ENCODE data around the gene DOCK4. TPM values are rescaled to one million over a fixed set of nuclear protein-coding genes. Genes with fewer than 3 reads are reported as not detected.

Gene DOCK4
- total RNA-seq, 2 experiments from 2014 or later, result 0.99 to 1.6 TPM

DNA sequence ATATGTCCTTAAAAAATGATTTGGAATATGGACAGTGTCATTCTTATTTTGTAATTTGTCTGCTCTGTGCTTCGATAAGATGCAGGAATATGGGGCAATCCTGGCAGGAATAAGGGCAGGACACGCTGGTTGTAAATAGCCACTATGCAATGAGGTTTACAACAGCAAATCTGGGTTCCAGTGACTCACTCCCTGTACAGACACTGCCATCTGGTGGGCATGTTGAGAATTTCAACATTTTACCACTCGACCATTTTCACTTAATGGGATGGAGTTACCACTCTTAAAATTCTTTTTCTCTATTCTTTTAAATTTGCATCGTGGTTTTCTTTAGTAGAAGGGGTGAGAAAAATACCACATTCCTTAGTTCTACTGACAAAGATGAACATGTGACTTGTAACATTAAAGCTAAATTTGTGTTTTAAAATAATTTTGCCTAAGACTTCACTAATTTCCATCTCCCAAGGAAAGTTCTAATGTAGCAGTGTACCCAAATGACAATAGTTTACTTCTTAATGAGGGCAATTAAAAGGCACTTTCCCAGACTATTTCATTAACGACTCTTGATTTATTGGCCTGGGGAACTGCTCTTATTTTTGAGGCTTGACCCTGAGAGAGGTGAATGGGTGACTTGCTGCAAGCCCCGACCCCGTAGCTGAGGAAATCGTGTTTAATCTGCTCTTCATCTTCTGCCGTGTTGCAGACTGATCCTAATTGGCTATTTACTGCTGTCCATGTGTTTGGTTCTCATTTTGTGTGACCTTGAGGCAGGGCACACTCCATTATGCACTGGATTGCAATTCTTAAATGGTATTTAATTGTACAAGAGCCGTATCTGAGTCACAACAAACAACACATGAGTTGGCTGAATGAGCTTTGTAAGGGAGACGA, 470.3 kb downstream of the DOCK4 start:
- ChIA-PET POLR2A (no interaction called here), CTCF (no interaction called here)

DNA sequence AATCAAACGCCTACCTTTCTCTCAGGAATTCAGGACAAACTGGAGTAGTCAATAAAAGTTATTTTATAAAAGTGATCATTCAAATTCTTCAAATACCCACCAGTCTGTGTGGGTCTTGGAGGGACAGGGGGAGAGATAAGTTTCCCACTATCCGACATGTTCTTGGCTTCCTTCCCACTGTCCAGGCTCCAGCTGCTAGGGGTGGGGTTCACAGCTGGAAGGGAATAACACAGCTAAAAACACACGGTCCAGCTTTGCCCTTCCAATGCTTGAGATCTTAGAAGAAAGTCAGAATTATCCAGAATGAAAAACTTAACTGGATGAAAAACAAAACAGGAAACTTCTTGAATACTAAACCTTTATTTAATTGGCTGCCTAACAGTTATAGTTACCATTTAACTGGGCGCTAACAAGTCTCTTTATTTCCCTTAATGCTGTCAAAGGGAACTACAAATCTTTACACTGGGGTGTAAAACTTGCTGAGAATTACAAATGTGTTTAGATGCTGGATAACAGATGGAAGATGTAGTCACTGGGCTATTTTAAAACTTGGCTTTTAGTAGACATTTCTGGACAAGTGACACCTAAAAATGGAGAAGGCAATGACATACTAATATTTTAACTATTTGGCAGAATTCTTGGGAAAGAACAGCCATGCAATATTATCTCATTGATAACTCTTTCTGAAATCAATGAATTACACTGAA, 471.1 kb downstream of the DOCK4 start:
- CTCF ChIA-PET, result no interaction called here
- POLR2A ChIA-PET, result no interaction called here

DNA sequence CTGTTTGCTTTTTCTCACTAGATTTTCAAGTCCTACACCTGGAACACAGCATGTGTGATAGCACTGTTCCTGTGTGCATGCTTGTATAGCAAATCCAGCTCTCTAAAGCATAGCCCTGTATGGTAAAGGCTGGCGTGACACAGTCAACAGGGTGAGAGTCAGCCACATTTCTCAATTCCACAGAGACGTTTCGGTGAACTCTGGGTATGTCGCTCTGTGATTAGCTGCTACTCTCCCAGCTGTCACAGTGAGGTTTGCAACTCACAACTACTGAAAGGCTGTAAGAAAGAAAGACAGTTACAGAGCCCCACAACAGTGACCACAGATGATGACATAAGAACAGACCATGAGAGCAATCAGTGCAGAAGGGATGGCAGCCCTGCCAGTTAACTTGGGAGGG, 473.3 kb downstream of the DOCK4 start:
- ChIA-PET CTCF (no interaction called here), POLR2A (no interaction called here)

DNA sequence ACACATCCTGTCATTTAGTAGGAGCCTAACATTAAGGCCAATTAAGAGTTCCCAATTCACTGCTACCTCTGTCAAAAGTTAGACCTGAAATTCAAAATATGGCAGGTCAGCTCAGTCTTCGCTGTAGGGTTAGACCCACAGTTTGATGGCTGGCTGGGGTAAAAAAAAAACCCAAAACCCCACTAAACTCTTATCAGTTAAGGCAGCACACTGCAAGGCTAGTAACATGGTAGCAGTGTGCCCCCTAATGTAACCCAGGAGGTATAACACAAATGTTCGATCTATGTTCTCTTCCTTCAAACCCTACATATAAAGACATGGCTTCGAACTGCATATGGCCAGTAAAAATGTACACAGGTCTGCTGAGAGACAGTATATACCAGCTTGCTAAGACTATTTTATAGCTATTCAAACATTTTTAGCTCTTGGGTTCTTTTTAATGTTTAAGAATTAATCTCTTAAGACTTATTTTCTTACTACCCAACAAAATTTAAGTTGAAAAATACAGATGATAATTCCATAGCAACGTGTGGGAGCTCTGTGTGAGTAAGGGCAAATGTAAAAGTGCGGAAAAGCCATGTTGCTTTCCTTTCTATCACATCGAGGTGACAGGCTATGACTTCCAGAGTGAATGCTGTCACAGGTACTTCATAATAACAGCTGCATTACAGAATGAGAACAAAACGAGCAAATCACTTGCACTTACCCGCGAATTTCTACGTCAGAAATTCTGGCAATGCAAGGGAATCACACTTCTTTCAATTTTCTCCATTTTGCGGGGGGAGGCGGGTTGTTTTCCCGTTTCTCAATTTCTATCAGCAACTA, 475.5 kb downstream of the DOCK4 start:
- CTCF ChIA-PET, result no interaction called here
- POLR2A ChIA-PET, result no interaction called here

DNA sequence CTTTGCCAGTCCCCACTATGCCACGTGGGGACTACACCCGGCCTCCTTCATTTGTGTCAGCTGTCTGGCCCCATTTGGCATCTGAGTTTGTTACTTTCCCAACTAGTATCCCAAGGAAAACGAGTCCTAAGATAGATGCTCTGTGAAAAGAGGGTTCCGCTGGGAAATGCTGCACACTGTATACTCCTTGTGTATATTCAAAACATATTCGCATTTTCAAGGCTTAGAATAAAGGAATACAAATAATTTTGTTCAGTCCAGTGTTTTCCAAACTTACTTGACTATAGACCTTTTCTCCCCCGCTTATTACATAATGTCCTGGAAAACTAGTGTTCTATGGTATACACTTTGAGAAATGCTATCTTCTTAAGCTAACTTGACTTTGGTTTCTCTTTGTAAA, 476.1 kb downstream of the DOCK4 start:
- ChIA-PET CTCF (no interaction called here), POLR2A (no interaction called here)

DNA sequence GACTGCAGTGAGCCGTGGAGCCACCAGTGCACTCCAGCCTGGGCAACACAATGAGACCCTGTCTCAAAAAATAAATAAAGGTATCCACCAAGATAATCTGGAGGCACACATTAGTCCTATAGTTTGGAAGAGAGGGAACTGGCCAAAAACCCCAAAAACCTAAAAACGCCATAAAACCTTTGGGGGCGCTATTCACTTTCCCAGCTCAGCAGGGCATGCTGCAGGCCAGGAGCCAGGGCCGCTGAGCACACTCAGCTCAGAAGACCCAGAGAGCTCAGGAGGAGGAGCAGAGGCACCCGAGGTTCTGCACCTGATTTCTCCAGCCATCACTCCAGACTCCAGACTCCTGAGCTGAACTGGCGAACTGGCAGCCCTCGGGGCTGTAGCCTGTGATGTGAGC, 476.7 kb downstream of the DOCK4 start:
- ChIA-PET CTCF (no interaction called here), POLR2A (no interaction called here)

DNA sequence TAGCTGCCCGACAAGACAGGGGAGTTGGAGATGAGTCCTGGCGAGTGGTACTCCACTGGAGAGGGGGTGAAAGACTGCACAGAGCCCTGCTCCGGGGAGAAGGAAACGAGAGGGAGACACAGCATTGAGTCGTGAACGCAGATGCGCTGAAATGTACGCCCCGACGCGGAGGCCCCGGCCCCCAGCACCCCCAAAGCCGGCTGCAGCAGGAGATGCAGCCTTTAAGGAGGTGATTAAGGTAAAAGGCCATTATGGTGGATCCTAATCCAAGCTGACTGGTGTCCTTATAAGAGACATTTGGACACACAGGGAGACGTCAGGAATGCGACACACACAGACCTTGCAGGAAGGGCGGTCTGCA, 477.6 kb downstream of the DOCK4 start:
- POLR2A ChIA-PET, result no interaction called here
- CTCF ChIA-PET, result no interaction called here

DNA sequence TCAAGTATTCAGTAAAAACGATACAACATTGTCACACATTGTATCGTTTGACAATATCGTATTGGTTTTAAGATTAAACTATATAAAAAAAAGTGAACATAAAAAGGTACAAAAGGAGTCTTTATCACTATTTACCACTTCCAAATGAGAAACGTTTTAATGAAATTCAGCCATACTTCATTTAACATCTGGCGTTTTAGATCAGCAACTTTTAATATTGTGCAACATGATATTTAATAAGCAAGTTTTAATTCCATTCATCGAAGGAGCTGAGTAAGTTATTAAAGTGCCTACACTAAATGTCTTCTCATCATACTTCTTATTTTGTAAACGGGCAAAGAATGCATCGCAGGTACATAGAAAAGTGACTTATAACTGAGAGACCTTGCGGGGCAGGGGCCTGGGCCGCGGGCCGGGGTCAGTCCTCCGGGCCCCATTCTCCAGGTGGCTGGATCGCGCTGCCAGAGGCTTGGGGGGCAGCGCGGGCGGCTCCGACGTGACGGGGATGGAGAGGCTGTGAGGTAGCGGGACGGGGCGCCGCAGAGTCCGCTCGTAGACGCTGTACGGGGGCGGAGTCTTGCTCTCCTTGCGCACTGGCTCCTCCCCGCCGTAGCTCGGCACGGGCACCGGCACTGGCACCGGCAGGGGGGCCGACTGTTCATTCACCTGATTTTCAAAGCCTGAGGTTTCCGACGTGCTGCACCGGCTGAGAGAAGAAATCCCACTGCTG, 478.1 kb downstream of the DOCK4 start:
- POLR2A ChIA-PET, result no interaction called here

DNA sequence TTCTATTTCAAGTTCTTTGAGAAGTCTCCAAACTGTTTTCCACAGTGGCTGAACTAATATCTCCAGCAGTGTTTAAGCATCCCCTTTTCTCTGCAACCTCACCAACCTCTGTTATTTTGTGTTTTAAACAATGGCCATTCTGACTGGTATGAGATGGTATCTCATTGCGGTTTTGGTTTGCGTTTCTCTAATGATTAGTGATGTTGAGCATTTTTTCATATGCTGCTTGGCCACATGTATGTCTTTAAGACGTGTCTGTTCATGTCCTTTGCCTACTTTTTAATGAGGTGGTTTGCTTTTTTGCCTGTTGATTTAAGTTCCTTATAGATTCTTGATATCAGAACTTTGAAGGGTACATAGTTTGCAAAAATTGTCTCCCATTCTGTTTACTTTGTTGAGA, 487.3 kb downstream of the DOCK4 start:
- ChIA-PET POLR2A (no interaction called here), CTCF (no interaction called here)

More for the DNA sequence above, 478.1 kb downstream of the DOCK4 start:
- CTCF ChIA-PET, result no interaction called here

DNA sequence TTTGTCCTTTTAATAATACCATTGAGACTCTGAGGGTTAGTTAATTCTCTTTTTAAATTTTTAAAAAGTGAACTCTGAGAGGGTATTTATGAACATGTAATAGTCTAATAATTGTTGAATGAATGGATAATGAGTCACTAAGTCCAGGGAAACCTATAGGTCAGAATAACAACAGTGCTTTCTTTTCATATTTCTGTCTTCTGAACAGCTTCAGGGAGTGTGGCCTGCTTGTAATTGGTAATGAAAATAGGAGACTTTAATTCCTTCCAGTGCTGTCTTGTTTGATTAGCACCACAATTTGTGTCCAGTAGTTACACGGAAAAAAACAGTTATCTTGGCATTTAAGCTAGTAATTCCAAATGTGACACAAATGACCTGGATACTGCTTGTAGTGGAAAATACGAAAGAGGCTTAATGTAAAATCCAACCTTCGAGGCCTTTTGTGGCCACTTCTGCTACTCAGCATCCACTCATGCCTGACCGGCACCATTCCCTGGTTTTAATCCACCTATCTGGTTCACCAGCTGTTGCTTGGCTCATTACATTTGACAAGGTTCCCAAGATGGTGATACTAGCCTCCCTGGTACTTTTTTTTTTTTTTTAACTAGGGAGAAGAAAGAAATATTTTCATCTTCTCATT, 494.7 kb downstream of the DOCK4 start:
- ChIA-PET CTCF (no interaction called here), POLR2A (no interaction called here)

DNA sequence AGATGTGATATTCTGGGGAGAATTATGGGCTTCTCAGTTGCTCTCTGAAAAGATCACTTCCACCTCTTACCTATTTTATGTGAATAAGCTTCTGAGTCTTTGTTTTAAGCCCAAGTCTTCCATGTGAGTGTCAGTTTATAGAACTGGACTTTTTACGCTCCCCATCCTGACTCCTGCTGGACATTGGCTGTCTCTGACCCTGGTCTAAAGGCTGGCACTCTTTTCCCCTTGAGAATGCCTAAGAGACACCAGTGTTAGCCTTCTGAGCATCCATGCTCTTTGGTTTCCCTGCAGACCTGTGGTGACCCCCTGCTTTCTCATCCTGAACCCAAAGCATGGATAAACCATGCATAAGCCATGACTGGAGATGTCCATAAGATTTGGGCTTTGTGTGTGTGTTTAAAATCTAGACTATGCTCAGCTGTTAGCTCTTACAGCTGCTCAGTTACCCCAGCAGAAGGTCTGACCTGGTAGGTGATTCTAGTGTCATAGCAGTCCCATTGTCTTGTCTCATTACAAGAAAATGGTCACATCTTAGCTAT, 495.3 kb downstream of the DOCK4 start:
- ChIA-PET POLR2A (no interaction called here), CTCF (no interaction called here)

DNA sequence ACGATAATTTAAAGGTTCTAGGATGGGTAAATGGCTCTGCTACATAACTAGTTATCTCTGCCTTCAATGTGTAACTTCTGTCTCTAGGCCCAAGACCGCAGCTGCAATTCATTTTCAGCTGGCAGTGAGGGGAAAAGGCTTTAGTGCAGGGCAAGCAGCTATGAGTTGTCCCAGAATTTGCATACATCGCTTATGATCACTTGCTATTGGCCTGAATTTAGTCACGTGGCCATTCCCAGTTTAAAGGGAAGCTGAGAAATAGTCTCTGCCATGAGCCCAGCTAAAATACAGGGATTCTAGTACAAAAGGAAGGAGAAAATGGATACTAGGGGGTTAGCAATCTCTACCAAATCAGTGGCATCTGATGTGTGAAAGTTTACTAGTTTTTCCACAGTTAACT, 498.1 kb downstream of the DOCK4 start:
- POLR2A ChIA-PET, result no interaction called here
- CTCF ChIA-PET, result no interaction called here

DNA sequence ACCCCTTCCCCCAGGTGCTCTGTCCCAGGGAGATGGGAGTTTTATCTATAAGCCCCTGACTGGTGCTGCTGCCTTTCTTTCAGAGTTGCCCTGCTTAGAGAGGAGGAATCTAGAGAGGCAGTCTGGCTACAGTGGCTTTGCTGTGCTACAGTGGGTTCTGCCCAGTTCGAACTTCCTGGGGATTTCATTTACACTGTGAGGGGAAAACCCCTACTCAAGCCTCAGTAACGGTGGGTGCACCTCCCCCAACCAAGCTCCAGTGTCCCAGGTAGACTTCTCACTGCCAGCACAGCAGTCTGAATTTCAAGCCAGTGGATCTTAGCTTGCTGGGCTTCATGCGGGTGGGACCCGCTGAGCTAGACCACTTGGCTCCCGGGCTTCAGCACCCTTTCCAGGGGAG, 500.4 kb downstream of the DOCK4 start:
- CTCF ChIA-PET, result no interaction called here
- POLR2A ChIA-PET, result no interaction called here

DNA sequence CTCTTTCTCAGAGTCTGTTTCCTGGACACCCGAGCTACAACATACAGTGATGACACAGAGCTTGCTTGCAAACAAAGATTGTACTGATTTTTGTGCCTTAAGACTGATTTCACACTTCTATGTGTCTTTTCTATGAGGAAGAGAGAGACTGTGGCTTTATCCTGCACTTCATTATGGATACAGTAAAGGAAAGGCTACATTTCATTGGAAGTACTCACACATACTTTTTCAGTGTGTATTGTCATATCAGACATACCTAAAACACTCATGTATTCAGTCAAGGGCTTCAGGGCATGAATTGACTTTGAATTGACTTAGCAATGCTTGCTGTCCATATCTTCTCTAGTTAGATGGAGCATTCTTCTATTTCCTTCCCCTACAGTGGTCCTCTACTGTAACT, 508.4 kb downstream of the DOCK4 start:
- CTCF ChIA-PET, result no interaction called here

DNA sequence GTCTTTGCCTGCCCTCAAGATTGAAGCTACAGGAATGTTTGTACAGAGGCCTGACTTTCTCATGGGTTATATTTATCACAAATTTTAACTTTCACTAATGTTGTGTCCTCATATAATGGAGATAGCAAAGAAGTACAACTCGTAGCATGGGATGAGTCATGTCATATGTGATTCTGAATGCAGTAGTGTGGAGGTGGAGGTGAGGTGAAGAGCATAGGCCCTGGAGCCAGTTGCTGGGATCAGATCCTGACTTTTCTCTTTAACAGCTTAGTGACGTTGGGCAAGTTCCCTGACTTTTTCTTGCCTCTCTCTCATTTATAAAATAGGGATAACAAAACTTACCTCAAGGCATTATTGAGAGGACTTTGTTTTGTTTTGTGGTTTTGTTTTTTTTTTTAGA, 511.8 kb downstream of the DOCK4 start:
- POLR2A ChIA-PET, result no interaction called here
- CTCF ChIA-PET, result no interaction called here

More for the DNA sequence above, 508.4 kb downstream of the DOCK4 start:
- POLR2A ChIA-PET, result no interaction called here

DNA sequence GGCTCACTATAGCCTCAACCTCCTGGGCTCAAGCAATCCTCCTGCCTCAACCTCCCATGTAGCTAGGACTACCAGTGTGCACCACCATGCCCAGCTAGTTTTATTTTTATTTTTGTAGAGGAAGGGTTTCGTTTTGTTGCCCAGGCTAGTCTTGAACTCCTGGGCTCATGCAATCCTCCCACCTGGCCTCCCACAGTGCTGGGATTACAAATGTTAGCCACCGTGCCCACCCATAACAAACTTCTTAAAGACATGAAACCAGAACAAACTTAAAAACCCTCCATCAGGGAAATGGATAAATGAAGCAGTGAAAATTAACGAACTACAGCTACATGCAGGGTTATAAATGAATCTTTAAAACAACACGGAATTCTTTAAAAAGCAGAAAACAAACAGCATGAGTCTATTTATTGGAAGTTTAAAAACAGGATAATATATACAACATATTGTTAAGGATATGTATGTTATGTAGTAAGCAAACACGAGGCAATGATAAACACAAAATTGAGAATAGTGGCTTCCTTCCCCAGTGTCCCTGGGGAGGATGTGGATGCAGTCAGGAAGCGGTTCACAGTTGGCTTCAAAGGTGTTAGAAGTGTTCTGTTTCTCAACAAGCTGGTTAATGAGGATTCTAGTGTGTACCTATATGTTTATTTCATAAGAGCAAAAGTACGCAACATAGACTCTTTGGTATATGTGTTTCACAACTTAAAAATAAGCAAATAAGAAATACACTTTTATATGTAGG, 515.7 kb downstream of the DOCK4 start:
- CTCF ChIA-PET, result no interaction called here
- POLR2A ChIA-PET, result no interaction called here

DNA sequence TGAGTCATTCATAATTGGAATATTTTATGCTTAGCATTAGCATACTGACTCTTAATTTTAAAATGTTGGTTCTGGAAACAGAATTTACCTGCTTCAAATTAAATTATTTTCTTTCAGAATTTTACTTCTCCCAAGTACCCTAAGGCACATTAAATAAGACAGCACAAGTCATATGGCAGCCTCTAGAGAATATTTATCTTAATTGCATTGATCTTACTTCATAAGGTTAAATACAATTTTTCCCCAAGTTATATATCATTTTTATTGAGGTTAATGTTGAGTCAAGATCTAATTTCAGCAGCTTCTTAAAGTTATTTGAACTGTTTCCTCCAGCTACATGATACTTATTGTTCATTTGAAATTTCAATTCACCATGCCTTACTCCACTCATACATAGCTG, 520.9 kb downstream of the DOCK4 start:
- POLR2A ChIA-PET, result no interaction called here

DNA sequence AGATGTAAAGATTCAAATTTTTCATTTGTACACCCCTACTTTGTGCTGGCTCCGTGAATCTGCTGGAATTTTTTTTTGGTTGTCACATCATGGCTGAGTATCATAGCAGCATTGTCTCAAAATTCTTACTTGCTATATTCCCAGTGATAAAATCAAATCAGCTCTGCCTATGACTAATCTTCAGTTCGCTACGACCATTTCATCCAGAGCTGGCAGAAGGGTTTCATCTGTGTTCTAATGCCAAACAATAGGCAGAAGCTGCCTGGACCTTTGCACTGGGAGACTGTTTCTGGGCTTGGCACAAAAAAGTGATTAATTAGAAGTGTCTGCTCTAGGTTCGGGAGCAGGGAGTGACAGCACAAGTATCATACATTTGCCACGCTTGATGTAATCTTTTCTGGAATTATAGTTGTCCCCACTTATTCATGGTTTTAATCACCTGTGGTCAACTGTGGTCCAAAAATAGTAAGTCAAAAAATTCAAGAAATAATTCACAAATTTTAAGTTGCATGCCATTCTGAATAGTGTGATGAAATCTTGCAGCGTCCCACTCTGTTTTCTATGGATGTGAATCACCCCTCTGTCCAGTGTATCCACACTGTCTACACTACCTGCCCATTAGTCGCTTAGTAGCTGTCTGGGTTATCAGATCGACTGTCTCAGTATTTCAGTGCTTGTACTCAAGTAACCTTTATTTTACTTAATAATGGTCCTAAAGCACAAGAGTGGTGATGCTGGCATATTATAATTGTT, 523.4 kb downstream of the DOCK4 start:
- CTCF ChIA-PET, result no interaction called here
- POLR2A ChIA-PET, result no interaction called here

More for the DNA sequence above, 520.9 kb downstream of the DOCK4 start:
- CTCF ChIA-PET, result no interaction called here

All from activated CD8-positive, alpha-beta memory T cell treated with anti-CD3 and anti-CD28 coated beads for 36 hours (primary cell).